HEK293 (cell line): ENCODE results near the gene EIF4E3.

Experiments used
- CTCF ChIA-PET: fragments of 350-600 bp; formaldehyde crosslinking; extraction: SDS; loops from one replicate; lab custom pipeline; 2021; ENCODE audit warnings: antibody characterized with exemption; lab: Yijun Ruan, JAX
- POLR2A ChIA-PET: fragments of 300-600 bp; formaldehyde crosslinking; extraction: SDS; loops from one replicate; lab custom pipeline; 2020; ENCODE audit warnings: antibody characterized with exemption, inconsistent platforms; lab: Yijun Ruan, JAX
- H3K27ac ChIP-seq: fragments of 200-500 bp; sonication (Bioruptor generic); 2 replicates; pipeline ENCODE4 v1.5.1; 2014; ENCODE audit warnings: low read depth, low read length, control low read depth, inconsistent platforms; ENCODE audit errors: extremely low read depth
- H3K36me3 ChIP-seq, 2 experiments: fragments of 200-500 bp in 1 of 2; sonication (Bioruptor generic) in 1 of 2; 1 replicate in 1 of 2; 2 replicates in 1 of 2; pipeline ENCODE4 v1.5.1; 2014 to 2017; ENCODE audit warnings: inconsistent platforms in 2 of 2, low read length in 2 of 2; ENCODE audit not compliant: control insufficient read depth in 2 of 2, insufficient read depth in 1 of 2
- H3K4me1 ChIP-seq: fragments of 200-500 bp; sonication (Bioruptor generic); 2 replicates; pipeline ENCODE4 v1.5.1; 2014; ENCODE audit warnings: mild to moderate bottlenecking, low read length, inconsistent platforms; ENCODE audit not compliant: control insufficient read depth, insufficient read depth
- H3K4me3 ChIP-seq: 2 replicates; pipeline ENCODE4 v1.5.1; 2011; ENCODE audit warnings: low read depth, mild to moderate bottlenecking, control low read depth, low read length, moderate library complexity
- H3K9me3 ChIP-seq: fragments of 200-500 bp; sonication (Bioruptor generic); 2 replicates; pipeline ENCODE4 v1.5.1; 2014; ENCODE audit warnings: low read depth, low read length, inconsistent platforms; ENCODE audit not compliant: control insufficient read depth, insufficient read depth
- BCL11A ChIP-seq: fragments of 450-650 bp; formaldehyde crosslinking; IDR thresholded peaks from 2 replicates; pipeline ENCODE4 v1.5.1; 2016; ENCODE audit warnings: low read depth, missing biosample characterization, missing genetic modification characterization
- FEZF1 ChIP-seq: fragments of 450-650 bp; formaldehyde crosslinking; IDR thresholded peaks from 2 replicates; pipeline ENCODE4 v1.5.1; 2016; ENCODE audit warnings: missing biosample characterization, missing genetic modification characterization
- ZEB2 ChIP-seq: fragments of 450-650 bp; formaldehyde crosslinking; IDR thresholded peaks from 2 replicates; pipeline ENCODE4 v1.5.1; 2016; ENCODE audit warnings: missing biosample characterization, missing genetic modification characterization
- ZFP37 ChIP-seq: fragments of 450-650 bp; formaldehyde crosslinking; IDR thresholded peaks from 2 replicates; pipeline ENCODE4 v1.5.1; 2016; ENCODE audit warnings: missing biosample characterization, missing genetic modification characterization
- ZNF10 ChIP-seq: fragments of 450-650 bp; formaldehyde crosslinking; IDR thresholded peaks from 2 replicates; pipeline ENCODE4 v1.5.1; 2017; ENCODE audit warnings: missing biosample characterization, missing genetic modification characterization
- ZNF175 ChIP-seq: fragments of 450-650 bp; formaldehyde crosslinking; IDR thresholded peaks from 2 replicates; pipeline ENCODE4 v1.5.1; 2016; ENCODE audit warnings: missing biosample characterization, missing genetic modification characterization
- ZNF18 ChIP-seq: fragments of 450-650 bp; formaldehyde crosslinking; IDR thresholded peaks from 2 replicates; pipeline ENCODE4 v1.5.1; 2016; ENCODE audit warnings: missing biosample characterization, missing genetic modification characterization
- ZNF2 ChIP-seq: fragments of 450-650 bp; formaldehyde crosslinking; IDR thresholded peaks from 2 replicates; pipeline ENCODE4 v1.5.1; 2016; ENCODE audit warnings: missing biosample characterization, missing genetic modification characterization
- ZNF24 ChIP-seq: fragments of 450-650 bp; formaldehyde crosslinking; IDR thresholded peaks from 2 replicates; pipeline ENCODE4 v1.5.1; 2016; ENCODE audit warnings: missing biosample characterization, missing genetic modification characterization
- ZNF341 ChIP-seq: fragments of 450-650 bp; formaldehyde crosslinking; IDR thresholded peaks from 2 replicates; pipeline ENCODE4; 2016; ENCODE audit warnings: low read depth, missing biosample characterization, missing genetic modification characterization
- ZNF48 ChIP-seq: fragments of 450-650 bp; formaldehyde crosslinking; IDR thresholded peaks from 2 replicates; pipeline ENCODE4 v1.5.1; 2016; ENCODE audit warnings: missing biosample characterization, missing genetic modification characterization
- ZNF510 ChIP-seq: fragments of 450-650 bp; formaldehyde crosslinking; IDR thresholded peaks from 2 replicates; pipeline ENCODE4 v1.5.1; 2018; ENCODE audit warnings: mild to moderate bottlenecking, missing genetic modification characterization, missing biosample characterization; ENCODE audit not compliant: insufficient replicate concordance
- ZNF529 ChIP-seq: fragments of 450-650 bp; formaldehyde crosslinking; IDR thresholded peaks from 2 replicates; pipeline ENCODE4 v1.5.1; 2017; ENCODE audit warnings: missing genetic modification characterization, missing biosample characterization; ENCODE audit not compliant: insufficient replicate concordance
- ZNF549 ChIP-seq: fragments of 450-650 bp; IDR thresholded peaks from 2 replicates; pipeline ENCODE4 v1.5.1; 2018; ENCODE audit warnings: missing biosample characterization, missing genetic modification characterization, mild to moderate bottlenecking, inconsistent platforms, moderate library complexity
- ZNF555 ChIP-seq: fragments of 450-650 bp; formaldehyde crosslinking; conservative IDR thresholded peaks from 2 replicates; pipeline ENCODE4 v1.5.1; 2017; ENCODE audit warnings: missing biosample characterization, mild to moderate bottlenecking, missing genetic modification characterization, inconsistent platforms
- ZNF560 ChIP-seq: fragments of 450-650 bp; formaldehyde crosslinking; IDR thresholded peaks from 2 replicates; pipeline ENCODE4 v1.5.1; 2017; ENCODE audit warnings: missing biosample characterization, missing genetic modification characterization, borderline replicate concordance
- ZNF571 ChIP-seq: fragments of 450-650 bp; formaldehyde crosslinking; IDR thresholded peaks from 2 replicates; pipeline ENCODE4 v1.5.0; 2017; ENCODE audit warnings: missing biosample characterization, missing genetic modification characterization
- ZNF585B ChIP-seq: fragments of 450-650 bp; formaldehyde crosslinking; IDR thresholded peaks from 2 replicates; pipeline ENCODE4 v1.5.1; 2016; ENCODE audit warnings: missing biosample characterization, missing genetic modification characterization
- ZNF701 ChIP-seq: fragments of 450-650 bp; formaldehyde crosslinking; IDR thresholded peaks from 2 replicates; pipeline ENCODE4 v1.5.1; 2016; ENCODE audit warnings: missing biosample characterization, missing genetic modification characterization
- TF ChIP-seq, protein P1 (sequence below): fragments of 450-650 bp; formaldehyde crosslinking; IDR thresholded peaks from 2 replicates; pipeline ENCODE4 v1.5.1; 2016; ENCODE audit warnings: missing biosample characterization, missing genetic modification characterization
- TF ChIP-seq, protein P2 (sequence below): fragments of 450-650 bp; formaldehyde crosslinking; IDR thresholded peaks from 2 replicates; pipeline ENCODE4 v1.5.1; 2016; ENCODE audit warnings: missing biosample characterization, missing genetic modification characterization, low read depth

The EIF4E3 gene

GRCh38 chr3:71707595-71707994 lies 17.6 kb downstream of the EIF4E3 start:
- no peaks in the 10 kb centered on the region for H3K9me3 ChIP-seq
- ChIA-PET CTCF (interaction anchor here (0.6 kb wide), 1 partner anchor 1119 kb away, joined by 3 read pairs; no protein-coding TSS in a partner anchor), POLR2A (no interaction called here)
- TF ChIP-seq ZNF510 (tag by site-specific recombination) (no peak), ZNF48 (tag by site-specific recombination) (no peak), BCL11A (no peak), ZNF175 (no peak), ZNF555 (tag by site-specific recombination) (no peak), FEZF1 (tag by site-specific recombination) (no peak), ZEB2 (tag by site-specific recombination) (no peak)
- TF ChIP-seq, protein P1, sequence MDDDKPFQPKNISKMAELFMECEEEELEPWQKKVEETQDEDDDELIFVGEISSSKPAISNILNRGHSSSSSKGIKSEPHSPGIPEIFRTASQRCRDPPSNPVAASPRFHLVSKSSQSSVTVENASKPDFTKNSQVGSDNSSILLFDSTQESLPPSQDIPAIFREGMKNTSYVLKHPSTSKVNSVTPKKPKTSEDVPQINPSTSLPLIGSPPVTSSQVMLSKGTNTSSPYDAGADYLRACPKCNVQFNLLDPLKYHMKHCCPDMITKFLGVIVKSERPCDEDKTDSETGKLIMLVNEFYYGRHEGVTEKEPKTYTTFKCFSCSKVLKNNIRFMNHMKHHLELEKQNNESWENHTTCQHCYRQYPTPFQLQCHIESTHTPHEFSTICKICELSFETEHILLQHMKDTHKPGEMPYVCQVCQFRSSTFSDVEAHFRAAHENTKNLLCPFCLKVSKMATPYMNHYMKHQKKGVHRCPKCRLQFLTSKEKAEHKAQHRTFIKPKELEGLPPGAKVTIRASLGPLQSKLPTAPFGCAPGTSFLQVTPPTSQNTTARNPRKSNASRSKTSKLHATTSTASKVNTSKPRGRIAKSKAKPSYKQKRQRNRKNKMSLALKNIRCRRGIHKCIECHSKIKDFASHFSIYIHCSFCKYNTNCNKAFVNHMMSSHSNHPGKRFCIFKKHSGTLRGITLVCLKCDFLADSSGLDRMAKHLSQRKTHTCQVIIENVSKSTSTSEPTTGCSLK (tag by site-specific recombination), result no peak
- H3K27ac ChIP-seq, result no peak overlapping the region
- no peaks in the 10 kb centered on the region for H3K4me1 ChIP-seq
- no peak overlapping the region for H3K4me3 ChIP-seq
- peaks cover 0 to 15% of the 10 kb centered on the region in 2 experiments; a peak in 1 of 3 replicates for H3K36me3 ChIP-seq

GRCh38 chr3:71705681-71706080 lies 19.5 kb downstream of the EIF4E3 start:
- no peak overlapping the region for H3K27ac ChIP-seq
- CTCF ChIA-PET, result no interaction called here
- TF ChIP-seq ZNF549, result no peak
- H3K4me1 ChIP-seq, result no peaks in the 10 kb centered on the region
- POLR2A ChIA-PET, result no interaction called here
- no peaks in the 10 kb centered on the region for H3K9me3 ChIP-seq
- peaks cover 0 to 15% of the 10 kb centered on the region in 2 experiments; a peak in 1 of 3 replicates for H3K36me3 ChIP-seq
- no peak overlapping the region for H3K4me3 ChIP-seq

GRCh38 chr3:71704915-71705314 lies 20.3 kb downstream of the EIF4E3 start:
- peaks cover 0 to 11% of the 10 kb centered on the region in 2 experiments; a peak in 1 of 3 replicates for H3K36me3 ChIP-seq
- H3K9me3 ChIP-seq, result no peaks in the 10 kb centered on the region
- TF ChIP-seq ZNF701 (tag by site-specific recombination) (no peak), ZNF571 (tag by site-specific recombination) (no peak), ZNF24 (tag by site-specific recombination) (no peak), ZNF560 (tag by site-specific recombination) (no peak), ZNF529 (tag by site-specific recombination) (no peak), ZFP37 (tag by site-specific recombination) (no peak), ZNF175 (no peak), ZNF585B (tag by site-specific recombination) (no peak), ZNF18 (tag by site-specific recombination) (no peak), ZNF341 (tag by site-specific recombination) (no peak), ZNF10 (tag by site-specific recombination) (no peak), ZNF2 (tag by site-specific recombination) (no peak)
- TF ChIP-seq, protein P2, sequence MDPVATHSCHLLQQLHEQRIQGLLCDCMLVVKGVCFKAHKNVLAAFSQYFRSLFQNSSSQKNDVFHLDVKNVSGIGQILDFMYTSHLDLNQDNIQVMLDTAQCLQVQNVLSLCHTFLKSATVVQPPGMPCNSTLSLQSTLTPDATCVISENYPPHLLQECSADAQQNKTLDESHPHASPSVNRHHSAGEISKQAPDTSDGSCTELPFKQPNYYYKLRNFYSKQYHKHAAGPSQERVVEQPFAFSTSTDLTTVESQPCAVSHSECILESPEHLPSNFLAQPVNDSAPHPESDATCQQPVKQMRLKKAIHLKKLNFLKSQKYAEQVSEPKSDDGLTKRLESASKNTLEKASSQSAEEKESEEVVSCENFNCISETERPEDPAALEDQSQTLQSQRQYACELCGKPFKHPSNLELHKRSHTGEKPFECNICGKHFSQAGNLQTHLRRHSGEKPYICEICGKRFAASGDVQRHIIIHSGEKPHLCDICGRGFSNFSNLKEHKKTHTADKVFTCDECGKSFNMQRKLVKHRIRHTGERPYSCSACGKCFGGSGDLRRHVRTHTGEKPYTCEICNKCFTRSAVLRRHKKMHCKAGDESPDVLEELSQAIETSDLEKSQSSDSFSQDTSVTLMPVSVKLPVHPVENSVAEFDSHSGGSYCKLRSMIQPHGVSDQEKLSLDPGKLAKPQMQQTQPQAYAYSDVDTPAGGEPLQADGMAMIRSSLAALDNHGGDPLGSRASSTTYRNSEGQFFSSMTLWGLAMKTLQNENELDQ (tag by site-specific recombination), result no peak
- TF ChIP-seq, all 188 proteins: peak for 0
- POLR2A ChIA-PET, result no interaction called here
- no peaks in the 10 kb centered on the region for H3K4me1 ChIP-seq
- H3K4me3 ChIP-seq, result no peak overlapping the region
- H3K27ac ChIP-seq, result no peak overlapping the region
- CTCF ChIA-PET, result interaction anchor here (1.0 kb wide), 1 partner anchor 24 kb away, joined by 3 read pairs; no protein-coding TSS in a partner anchor
